Measurements from ENCODE around the gene PPP3CA.

DNA sequence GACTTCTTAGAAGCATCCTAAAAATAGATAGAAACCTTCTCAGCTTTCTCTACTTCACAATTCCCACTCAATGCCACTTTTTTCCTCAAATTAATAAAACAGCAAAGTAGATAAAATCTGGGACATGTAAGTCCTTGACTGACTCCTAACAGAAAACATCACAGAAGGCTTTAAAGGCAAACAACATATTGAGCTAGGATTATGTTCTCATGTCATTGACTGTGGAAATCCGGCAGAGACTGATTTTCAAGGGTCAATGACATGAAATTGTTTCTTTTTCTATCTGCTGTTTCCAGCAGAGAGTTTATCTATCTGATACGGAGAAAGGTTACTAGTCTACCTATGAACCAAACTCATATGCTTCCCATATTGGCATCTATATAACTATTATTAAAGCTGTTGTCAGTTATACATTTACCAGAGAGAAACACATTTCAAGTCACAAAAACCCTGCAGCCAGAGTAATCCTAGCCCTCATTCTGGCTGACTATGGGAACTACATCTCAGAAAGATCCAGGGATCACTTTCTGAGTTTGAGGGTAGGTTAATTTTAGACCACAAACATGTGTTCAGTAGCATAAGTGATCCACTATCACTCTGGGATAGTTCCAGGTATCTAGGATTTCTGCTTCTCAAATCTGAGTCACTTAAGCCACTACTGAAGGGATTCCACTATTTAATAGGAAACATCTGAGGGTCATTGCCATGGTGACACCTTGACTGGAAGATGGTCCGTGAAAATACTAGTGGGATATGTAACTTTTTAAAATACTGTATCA is 147.6 kb downstream of the PPP3CA start:
- no peak for TF ChIP-seq EZH2phosphoT487 (IDR thresholded peaks at IDR 0.05; ENCODE audit: borderline replicate concordance)
- TF ChIP-seq, protein P1, sequence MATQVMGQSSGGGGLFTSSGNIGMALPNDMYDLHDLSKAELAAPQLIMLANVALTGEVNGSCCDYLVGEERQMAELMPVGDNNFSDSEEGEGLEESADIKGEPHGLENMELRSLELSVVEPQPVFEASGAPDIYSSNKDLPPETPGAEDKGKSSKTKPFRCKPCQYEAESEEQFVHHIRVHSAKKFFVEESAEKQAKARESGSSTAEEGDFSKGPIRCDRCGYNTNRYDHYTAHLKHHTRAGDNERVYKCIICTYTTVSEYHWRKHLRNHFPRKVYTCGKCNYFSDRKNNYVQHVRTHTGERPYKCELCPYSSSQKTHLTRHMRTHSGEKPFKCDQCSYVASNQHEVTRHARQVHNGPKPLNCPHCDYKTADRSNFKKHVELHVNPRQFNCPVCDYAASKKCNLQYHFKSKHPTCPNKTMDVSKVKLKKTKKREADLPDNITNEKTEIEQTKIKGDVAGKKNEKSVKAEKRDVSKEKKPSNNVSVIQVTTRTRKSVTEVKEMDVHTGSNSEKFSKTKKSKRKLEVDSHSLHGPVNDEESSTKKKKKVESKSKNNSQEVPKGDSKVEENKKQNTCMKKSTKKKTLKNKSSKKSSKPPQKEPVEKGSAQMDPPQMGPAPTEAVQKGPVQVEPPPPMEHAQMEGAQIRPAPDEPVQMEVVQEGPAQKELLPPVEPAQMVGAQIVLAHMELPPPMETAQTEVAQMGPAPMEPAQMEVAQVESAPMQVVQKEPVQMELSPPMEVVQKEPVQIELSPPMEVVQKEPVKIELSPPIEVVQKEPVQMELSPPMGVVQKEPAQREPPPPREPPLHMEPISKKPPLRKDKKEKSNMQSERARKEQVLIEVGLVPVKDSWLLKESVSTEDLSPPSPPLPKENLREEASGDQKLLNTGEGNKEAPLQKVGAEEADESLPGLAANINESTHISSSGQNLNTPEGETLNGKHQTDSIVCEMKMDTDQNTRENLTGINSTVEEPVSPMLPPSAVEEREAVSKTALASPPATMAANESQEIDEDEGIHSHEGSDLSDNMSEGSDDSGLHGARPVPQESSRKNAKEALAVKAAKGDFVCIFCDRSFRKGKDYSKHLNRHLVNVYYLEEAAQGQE (IDR thresholded peaks at IDR 0.05; ENCODE audit: low read depth) = no peak
- no peak for TF ChIP-seq RAD21 (IDR thresholded peaks at IDR 0.05; ENCODE audit: low read depth)
- no peak for TF ChIP-seq SP1 (IDR thresholded peaks at IDR 0.05; ENCODE audit: low read depth)
- no peak for TF ChIP-seq EZH2 (IDR thresholded peaks at IDR 0.05)
- TF ChIP-seq, protein P2, sequence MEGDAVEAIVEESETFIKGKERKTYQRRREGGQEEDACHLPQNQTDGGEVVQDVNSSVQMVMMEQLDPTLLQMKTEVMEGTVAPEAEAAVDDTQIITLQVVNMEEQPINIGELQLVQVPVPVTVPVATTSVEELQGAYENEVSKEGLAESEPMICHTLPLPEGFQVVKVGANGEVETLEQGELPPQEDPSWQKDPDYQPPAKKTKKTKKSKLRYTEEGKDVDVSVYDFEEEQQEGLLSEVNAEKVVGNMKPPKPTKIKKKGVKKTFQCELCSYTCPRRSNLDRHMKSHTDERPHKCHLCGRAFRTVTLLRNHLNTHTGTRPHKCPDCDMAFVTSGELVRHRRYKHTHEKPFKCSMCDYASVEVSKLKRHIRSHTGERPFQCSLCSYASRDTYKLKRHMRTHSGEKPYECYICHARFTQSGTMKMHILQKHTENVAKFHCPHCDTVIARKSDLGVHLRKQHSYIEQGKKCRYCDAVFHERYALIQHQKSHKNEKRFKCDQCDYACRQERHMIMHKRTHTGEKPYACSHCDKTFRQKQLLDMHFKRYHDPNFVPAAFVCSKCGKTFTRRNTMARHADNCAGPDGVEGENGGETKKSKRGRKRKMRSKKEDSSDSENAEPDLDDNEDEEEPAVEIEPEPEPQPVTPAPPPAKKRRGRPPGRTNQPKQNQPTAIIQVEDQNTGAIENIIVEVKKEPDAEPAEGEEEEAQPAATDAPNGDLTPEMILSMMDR (IDR thresholded peaks at IDR 0.05 in 2 of 3, conservative IDR thresholded peaks at IDR 0.05 in 1 of 3; ENCODE audit: borderline replicate concordance in 1 of 3, insufficient read depth in 1 of 3, low read depth in 2 of 3, low read length in 2 of 3) = no peak

All from HCT116 (cell line).